Smooth muscle cell (in vitro differentiated cells): ENCODE results near the gene ELP2. TPM values are rescaled to one million over a fixed set of nuclear protein-coding genes. Genes with fewer than 3 reads are reported as not detected.
"Not testable (repeated sequence)": the region's sequence is repeated elsewhere in the genome, so short reads cannot be mapped to it uniquely, and the experiment has no call there.

Experiments
- DNase-seq: peaks from one replicate; lab custom pipeline; 2025; ENCODE audit not compliant: unreplicated experiment; lab: John Stamatoyannopoulos, UW
- H2AFZ ChIP-seq: fragments of 200-600 bp; sonication (generic); 2 replicates; pipeline ENCODE4 v1.6.0; 2016; ENCODE audit warnings: antibody characterized with exemption, low read depth, mild to moderate bottlenecking
- H3F3A ChIP-seq: fragments of 200-600 bp; sonication (generic); 2 replicates; pipeline ENCODE4 v1.6.0; 2017; ENCODE audit warnings: antibody characterized with exemption, low read depth
- H3K27ac ChIP-seq: fragments of 200-600 bp; sonication (generic); 2 replicates; pipeline ENCODE4 v1.5.1; 2016; ENCODE audit warnings: low read depth, mild to moderate bottlenecking
- H3K27me3 ChIP-seq: fragments of 200-600 bp; sonication (generic); 2 replicates; pipeline ENCODE4 v1.6.1; 2016; ENCODE audit warnings: low read depth, mild to moderate bottlenecking
- H3K36me3 ChIP-seq: fragments of 200-600 bp; sonication (generic); 2 replicates; pipeline ENCODE4 v1.5.1; 2016; ENCODE audit warnings: low read depth
- H3K4me1 ChIP-seq: fragments of 200-600 bp; sonication (generic); 2 replicates; pipeline ENCODE4 v1.5.1; 2016; ENCODE audit warnings: low read depth
- H3K4me2 ChIP-seq: fragments of 200-600 bp; sonication (generic); 2 replicates; pipeline ENCODE4 v1.6.0; 2016; ENCODE audit warnings: mild to moderate bottlenecking
- H3K4me3 ChIP-seq: fragments of 200-600 bp; sonication (generic); 2 replicates; pipeline ENCODE4 v1.5.1; 2016; ENCODE audit warnings: mild to moderate bottlenecking
- H3K79me2 ChIP-seq: fragments of 200-600 bp; sonication (generic); 2 replicates; pipeline ENCODE4 v1.6.0; 2016; ENCODE audit warnings: low read depth, mild to moderate bottlenecking
- H3K9ac ChIP-seq: fragments of 200-600 bp; sonication (generic); 2 replicates; pipeline ENCODE4 v1.6.0; 2016; ENCODE audit warnings: low read depth
- H3K9me3 ChIP-seq: fragments of 200-600 bp; sonication (generic); replicated peaks from 2 replicates; pipeline ENCODE4 v1.5.1; 2016; ENCODE audit warnings: low read depth
- H4K20me1 ChIP-seq: fragments of 200-600 bp; sonication (generic); 2 replicates; pipeline ENCODE4 v1.6.0; 2016; ENCODE audit warnings: low read depth
- WGBS: methylation state at CpG from one replicate; pipeline ENCODE4 v1.1.7; 2016; ENCODE audit warnings: low lambda C conversion rate; 5-methylcytosine and 5-hydroxymethylcytosine counted together
- polyA plus RNA-seq: library from polyadenylated mRNA; unstranded; fragments of >200 nt; fragmentation: Nextera tagmentation; extraction: Ambion mirVana; gene quantifications from 2 replicates; pipeline ENCODE4 v1.2.1, GENCODE V29; 2016
- total RNA-seq: library from RNA; depleted of rRNA; stranded (reverse); fragments of >200 nt; gene quantifications from 2 replicates; pipeline ENCODE4 v1.2.3, GENCODE V29; 2014
- TF ChIP-seq, protein P1 (sequence below): fragments of 200-600 bp; sonication (generic); IDR thresholded peaks from 2 replicates; pipeline ENCODE4 v1.5.1; 2017; ENCODE audit warnings: borderline replicate concordance, mild to moderate bottlenecking, antibody characterized with exemption; ENCODE audit not compliant: insufficient read depth, poor library complexity, severe bottlenecking

ELP2 gene
- total and polyA plus RNA-seq, 2 experiments from 2014 or later = 69.3 to 90.1 TPM

DNA sequence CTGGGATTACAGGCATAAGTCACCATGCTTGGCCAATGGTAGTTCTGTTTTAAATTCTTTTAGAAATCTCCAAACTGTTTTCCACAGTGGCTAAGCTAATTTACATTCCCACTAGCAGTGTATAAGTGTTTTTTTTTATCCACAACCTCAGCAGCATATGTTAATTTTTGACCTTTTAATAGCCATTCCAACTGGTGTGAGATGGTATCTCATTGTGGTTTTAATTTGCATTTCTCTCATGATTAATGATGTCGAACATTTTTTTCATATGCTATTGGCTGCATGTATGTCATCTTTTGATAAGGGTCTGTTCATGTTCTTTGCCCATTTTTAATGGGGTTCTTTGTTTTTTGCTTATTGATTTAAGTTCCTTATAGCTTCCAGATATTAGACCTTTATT is 77.6 kb downstream of the ELP2 start:
- H3K4me2 ChIP-seq = no peak overlapping the region
- TF ChIP-seq, protein P1, sequence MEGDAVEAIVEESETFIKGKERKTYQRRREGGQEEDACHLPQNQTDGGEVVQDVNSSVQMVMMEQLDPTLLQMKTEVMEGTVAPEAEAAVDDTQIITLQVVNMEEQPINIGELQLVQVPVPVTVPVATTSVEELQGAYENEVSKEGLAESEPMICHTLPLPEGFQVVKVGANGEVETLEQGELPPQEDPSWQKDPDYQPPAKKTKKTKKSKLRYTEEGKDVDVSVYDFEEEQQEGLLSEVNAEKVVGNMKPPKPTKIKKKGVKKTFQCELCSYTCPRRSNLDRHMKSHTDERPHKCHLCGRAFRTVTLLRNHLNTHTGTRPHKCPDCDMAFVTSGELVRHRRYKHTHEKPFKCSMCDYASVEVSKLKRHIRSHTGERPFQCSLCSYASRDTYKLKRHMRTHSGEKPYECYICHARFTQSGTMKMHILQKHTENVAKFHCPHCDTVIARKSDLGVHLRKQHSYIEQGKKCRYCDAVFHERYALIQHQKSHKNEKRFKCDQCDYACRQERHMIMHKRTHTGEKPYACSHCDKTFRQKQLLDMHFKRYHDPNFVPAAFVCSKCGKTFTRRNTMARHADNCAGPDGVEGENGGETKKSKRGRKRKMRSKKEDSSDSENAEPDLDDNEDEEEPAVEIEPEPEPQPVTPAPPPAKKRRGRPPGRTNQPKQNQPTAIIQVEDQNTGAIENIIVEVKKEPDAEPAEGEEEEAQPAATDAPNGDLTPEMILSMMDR = no peak
- no peak for DNase-seq
- H3K4me3 ChIP-seq = no peak overlapping the region
- no peaks in the 10 kb centered on the region for H3F3A ChIP-seq
- H3K27me3 ChIP-seq = no peaks in the 10 kb centered on the region
- H3K27ac ChIP-seq = no peak overlapping the region
- H3K79me2 ChIP-seq = no peaks in the 10 kb centered on the region
- no peak overlapping the region for H2AFZ ChIP-seq
- no peaks in the 10 kb centered on the region for H3K4me1 ChIP-seq
- H3K36me3 ChIP-seq = peaks cover 3% of the 10 kb centered on the region
- no peaks in the 10 kb centered on the region for H3K9me3 ChIP-seq
- 94% methylated on average over 1 of the region's 1 CpG for WGBS
- no peaks in the 10 kb centered on the region for H4K20me1 ChIP-seq
- H3K9ac ChIP-seq = no peak overlapping the region

DNA sequence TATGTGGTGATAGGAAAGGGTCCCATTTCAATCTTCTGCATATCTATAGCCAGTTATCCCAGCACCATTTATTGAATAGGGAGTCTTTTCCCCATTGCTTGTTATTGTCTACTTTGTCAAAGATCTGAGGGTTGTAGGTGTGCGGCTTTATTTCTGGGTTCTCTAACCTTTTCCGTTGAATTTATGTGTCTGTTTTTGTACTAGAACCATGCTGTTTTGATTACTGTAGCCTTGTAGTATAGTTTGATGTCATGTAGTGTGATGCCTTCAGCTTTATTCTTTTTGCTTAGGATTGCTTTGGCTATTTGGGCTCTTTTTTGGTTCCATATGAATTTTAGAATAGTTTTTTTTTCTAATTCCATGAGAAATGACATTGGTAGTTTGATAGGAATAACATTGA is 78.3 kb downstream of the ELP2 start:
- H3K4me1 ChIP-seq, H4K20me1 ChIP-seq, H3K9me3 ChIP-seq, H3K36me3 ChIP-seq, H3F3A ChIP-seq, H3K4me3 ChIP-seq, H3K9ac ChIP-seq, DNase-seq, H2AFZ ChIP-seq, H3K79me2 ChIP-seq, H3K27me3 ChIP-seq, H3K4me2 ChIP-seq, H3K27ac ChIP-seq: not testable (repeated sequence)
- 95% methylated on average over 2 of the region's 2 CpGs for WGBS

DNA sequence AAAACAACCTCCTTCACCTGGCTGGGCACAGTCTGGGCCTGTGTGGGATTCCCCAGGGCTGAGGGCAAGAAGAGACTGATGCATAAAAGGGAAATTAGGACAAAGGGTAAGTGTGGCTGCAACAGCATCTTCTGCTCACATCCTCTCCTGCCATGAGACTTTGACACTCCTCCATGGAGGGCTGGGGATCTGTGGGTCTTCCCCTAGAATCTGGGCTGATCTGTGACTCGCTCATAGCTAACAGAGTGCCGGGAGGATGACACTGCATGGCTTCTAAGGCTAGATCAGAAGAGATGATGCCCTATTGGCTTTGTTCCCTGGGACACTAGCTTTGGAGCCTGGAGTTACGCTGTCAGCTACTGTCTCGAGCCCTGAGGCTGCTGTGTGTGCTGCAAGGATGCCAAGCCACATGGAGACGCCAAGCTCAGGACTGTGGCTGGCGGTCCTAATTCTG is 81.9 kb downstream of the ELP2 start:
- H2AFZ ChIP-seq = no peak overlapping the region
- H3K4me3 ChIP-seq = no peak overlapping the region
- WGBS = 79% methylated on average over 6 of the region's 6 CpGs
- H4K20me1 ChIP-seq = no peaks in the 10 kb centered on the region
- H3K9me3 ChIP-seq = no peaks in the 10 kb centered on the region
- no peaks in the 10 kb centered on the region for H3K79me2 ChIP-seq
- no peak for DNase-seq
- peaks cover 3% of the 10 kb centered on the region for H3K36me3 ChIP-seq
- no peaks in the 10 kb centered on the region for H3K4me1 ChIP-seq
- H3K4me2 ChIP-seq = no peak overlapping the region
- H3F3A ChIP-seq = no peaks in the 10 kb centered on the region
- TF ChIP-seq, protein P1 = no peak
- H3K27me3 ChIP-seq = no peaks in the 10 kb centered on the region
- no peak overlapping the region for H3K27ac ChIP-seq
- no peak overlapping the region for H3K9ac ChIP-seq

DNA sequence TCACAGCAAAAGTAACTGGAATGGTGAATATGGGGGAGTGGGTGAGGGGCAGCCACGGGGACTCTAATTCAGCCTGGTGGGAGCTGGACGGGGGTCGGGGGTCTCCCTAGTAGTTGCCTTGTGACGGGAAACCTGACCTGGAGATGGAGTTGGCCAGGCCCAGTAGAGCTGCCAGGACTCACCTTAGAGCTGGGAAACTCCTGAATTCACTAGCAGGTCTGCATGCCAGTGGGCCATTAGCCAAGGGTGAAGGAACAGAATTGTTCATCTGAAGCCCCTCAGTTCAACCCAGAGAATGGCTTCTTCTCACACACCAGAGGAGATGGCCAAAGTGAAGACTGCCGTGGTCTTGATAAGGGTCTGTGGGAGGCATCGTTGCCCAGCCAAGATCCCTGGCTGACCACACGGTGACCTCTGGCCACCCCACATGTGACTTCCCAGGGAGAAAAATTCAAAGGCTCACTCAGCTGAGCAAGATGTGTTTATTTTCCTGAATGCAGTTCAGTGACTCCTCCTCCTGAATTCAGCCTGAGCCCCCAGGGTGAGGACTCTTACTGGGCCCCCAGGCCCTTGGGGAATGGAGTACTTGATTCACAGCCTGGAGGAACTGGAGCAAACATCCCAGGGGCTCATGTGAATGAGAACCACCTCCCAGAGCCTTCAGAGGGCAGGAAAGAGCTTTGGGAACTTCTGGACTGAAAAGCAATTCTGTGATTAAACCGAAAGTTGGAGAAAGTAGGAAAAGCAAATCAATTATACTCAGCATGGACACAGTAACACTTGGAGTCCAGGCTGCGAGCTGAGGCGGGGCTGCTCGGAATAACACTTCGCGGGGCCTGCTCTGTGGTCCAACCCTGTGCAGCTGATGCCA is 82.8 kb downstream of the ELP2 start:
- Histone ChIP-seq H4K20me1 (no peaks in the 10 kb centered on the region), H3K36me3 (peaks cover 3% of the 10 kb centered on the region), H3K4me2 (no peak overlapping the region), H2AFZ (no peak overlapping the region), H3F3A (no peaks in the 10 kb centered on the region), H3K4me1 (no peaks in the 10 kb centered on the region), H3K79me2 (no peaks in the 10 kb centered on the region), H3K27me3 (no peaks in the 10 kb centered on the region), H3K27ac (no peak overlapping the region), H3K9ac (no peak overlapping the region), H3K4me3 (no peak overlapping the region), H3K9me3 (no peaks in the 10 kb centered on the region)
- 93% methylated on average over 12 of the region's 13 CpGs for WGBS
- TF ChIP-seq, protein P1 = no peak
- no peak for DNase-seq
